Choroid plexus epithelial cell (primary cell): ENCODE data around the gene DYNLL1.

Experiments used
- DNase-seq: peaks from one replicate; pipeline ENCODE4 v3.0.0-alpha.2; 2010; ENCODE audit warnings: low read depth
- H3K4me3 ChIP-seq: 2 replicates; pipeline ENCODE4 v1.5.1; 2011; ENCODE audit warnings: low read depth, mild to moderate bottlenecking, control low read depth, low read length, moderate library complexity
- CTCF ChIP-seq: conservative IDR thresholded peaks from 2 replicates; pipeline ENCODE4 v1.5.1; 2011; ENCODE audit warnings: low read depth, mild to moderate bottlenecking, control low read depth, inconsistent platforms, low read length, moderate library complexity

DYNLL1 gene

GRCh38 chr12:120542166-120542565, 46.3 kb downstream of the DYNLL1 start:
- TF ChIP-seq CTCF: no peak
- H3K4me3 ChIP-seq: no peak overlapping the region
- DNase-seq: no peak

GRCh38 chr12:120544691-120545090, 48.8 kb downstream of the DYNLL1 start:
- DNase-seq: no peak
- no peak overlapping the region for H3K4me3 ChIP-seq
- TF ChIP-seq CTCF: no peak

DNA sequence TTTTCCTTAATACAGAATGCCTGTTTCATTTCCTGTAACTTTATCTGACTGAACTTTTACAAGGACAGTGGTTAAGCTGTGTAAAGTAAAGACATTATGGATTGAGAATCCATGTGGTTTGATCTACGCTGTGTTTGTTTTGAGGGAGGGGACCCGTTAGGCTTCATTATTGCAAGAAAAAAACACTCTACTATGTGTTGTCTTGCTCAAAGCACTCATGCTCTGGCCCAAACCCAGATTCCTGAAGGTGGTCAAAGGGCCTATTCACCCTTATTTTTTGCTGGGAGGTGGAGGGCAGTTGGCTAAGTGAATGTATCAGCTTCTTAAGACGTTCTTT, 50.1 kb downstream of the DYNLL1 start:
- no peak for DNase-seq
- H3K4me3 ChIP-seq: no peak overlapping the region

More for the DNA sequence above, 50.1 kb downstream of the DYNLL1 start:
- TF ChIP-seq CTCF: no peak
